Stimulated activated CD4-positive, alpha-beta T cell treated with anti-CD3 and anti-CD28 coated beads, Interleukin-15, amount 100 ng/mL, for 48 hours (primary cell): ENCODE results near the gene CAMK1D.
"Not testable (repeated sequence)": the region's sequence is repeated elsewhere in the genome, so short reads cannot be mapped to it uniquely, and the experiment has no call there.

ENCODE experiments used
- DNase-seq, 2 donors: peaks; one replicate each; pipeline ENCODE4 v3.0.0-alpha.2; 2020; ENCODE audit warnings: low read depth in 2 of 2

The CAMK1D gene

GRCh38 chr10:12720217-12720981, 371.1 kb downstream of the CAMK1D start:
- peak; percentile 20 to 53 for DNase-seq

DNA sequence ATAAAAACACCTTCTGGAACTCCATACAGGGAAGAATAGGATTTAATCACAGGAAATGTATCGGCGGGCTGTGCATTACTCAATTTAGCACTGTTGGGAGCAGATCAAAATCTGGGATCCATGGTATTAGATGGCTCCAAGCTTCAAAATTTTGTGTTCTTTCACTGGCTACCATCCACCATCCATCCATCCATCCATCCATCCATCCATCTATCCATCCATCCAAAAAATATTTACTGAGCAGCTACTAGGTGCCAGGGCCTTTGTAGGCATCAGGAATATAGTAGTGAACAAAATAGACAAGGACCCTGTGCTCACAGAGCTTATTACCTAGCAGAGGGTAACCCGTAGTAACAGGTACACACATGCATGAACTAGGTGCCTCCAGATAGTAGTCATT, 372.0 kb downstream of the CAMK1D start:
- DNase-seq = no peak

GRCh38 chr10:12723220-12723619, 373.9 kb downstream of the CAMK1D start:
- no peak for DNase-seq

DNA sequence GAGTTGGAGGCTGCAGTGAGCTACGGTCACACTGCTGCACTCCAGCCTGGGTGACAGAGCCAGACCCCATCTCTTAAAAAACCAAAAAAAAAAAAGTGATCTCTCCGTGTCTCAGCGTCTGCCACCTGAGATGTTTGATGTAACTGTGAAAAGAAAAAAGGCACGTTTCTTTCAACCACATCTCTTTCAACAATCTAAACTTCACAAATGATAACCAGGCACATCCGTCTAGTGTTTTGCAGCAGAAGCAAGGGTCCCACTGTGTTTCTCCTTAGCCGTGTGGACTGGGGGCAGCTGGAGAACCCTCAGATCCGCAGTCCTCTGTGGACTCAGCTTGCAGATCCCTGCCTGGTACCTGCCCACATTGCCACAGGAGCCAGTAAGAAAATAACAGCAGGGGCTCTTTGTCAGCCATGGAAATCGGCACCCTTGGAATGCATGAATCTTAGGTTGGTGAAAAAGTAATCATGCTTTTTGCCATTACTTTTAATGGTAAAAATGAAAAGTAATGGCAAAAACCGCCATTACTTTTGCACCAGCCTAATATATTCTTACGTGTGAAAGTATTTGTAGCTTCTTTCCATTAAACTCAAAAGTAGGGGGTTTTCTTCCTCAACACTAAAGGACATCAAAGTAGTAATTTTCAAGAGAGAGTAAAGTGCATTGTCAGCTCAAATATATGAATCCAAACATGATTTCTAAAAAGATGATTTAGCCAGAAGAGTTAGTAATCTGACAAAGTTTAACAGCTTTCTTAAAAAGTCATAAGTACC, 375.6 kb downstream of the CAMK1D start:
- DNase-seq = no peak

GRCh38 chr10:12725580-12725888, 376.2 kb downstream of the CAMK1D start:
- not testable (repeated sequence) for DNase-seq

DNA sequence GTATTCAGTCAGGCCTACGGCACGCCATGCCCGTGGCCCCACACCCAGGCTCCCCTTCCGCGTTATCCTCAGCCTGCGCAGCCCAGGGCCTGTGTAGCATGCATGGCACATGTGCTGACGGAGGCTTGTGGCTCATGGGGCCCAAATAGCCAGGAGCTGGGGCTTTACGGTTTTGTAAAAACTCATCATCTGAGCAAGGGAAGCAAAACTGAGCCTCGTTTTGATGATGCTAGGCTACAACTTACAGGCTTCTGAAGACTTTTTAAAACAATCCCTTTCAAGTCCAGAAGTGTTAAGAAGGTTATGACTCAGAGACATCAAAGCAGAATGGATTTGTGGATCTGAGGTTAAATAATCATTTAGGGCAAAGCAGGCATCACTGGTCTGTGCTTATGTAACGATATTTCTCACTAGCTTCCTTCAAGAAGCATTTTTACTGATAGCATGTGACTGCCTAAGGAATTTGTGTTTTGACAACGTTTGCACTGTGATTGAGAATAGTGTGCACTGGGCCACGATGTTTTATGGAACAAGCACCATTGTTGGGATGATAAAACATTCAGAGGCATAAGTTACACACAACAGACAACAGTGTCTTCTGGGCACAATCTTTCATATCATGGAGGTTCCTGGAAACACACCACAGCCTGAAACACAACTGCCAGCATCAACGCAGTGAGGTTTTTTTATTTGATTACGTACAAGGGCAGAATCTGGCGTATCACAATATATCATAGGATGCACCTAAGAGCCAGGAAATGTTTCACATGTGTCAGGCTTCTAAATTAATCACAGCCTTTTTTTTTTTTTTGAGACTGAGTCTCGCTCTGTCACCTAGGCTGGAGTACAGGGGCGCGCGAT, 377.9 kb downstream of the CAMK1D start:
- peak; percentile 32 to 35 for DNase-seq

DNA sequence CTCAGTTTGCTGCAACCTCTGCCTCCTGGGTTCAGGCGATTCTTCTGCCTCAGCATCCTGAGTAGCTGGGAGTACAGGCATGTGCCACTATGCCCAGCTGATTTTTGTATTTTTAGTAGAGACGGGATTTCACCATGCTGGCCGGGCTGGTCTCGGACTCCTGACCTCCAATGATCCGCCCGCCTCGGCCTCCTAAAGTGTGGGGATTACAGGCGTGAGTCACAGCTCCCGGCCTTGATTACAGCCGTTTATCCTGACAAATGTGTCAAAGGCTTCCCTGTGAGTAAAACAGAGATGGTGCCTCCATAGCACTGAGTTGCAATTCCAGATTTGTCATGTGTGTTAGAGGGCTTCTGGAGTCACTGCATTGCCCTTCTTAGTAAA, 378.5 kb downstream of the CAMK1D start:
- no peak for DNase-seq

DNA sequence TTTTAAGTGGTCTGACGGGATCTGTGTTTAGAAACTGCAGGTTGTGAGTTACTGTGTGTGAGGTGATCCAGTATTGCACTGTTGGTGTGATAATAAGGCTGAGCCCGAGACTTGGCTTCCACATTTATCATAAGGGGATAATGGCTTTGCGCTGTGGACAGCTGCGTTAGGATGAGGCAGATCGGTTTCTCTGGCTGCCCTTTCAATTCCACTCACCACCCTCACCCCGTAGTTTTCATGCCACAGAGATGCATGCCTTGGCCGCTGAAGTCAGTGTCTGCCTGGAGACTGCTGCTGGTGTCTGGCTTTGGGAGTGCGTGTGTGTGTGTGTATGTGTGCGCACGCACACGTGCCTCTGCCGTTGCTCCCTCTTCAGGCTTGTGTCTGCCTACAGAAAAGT, 379.1 kb downstream of the CAMK1D start:
- DNase-seq = no peak

DNA sequence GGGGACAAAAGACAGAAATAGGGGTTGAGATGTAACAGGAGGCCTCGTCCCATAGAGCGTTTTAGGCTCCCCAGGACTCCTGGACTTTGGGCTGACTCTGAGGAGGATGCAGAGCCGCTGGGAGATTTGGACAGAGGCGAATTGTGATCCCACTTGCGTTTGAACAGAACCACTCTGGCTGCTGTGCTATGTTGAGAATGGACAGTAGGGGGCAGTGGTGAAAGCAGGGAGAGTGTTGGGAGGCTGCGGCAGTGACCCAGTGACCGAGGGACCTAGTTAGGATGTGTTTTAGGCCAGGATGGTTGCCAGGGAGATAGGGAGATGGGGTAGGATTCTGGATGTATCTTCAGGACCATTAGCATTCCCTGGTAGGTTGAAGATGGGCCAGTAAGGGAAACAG, 380.5 kb downstream of the CAMK1D start:
- DNase-seq = peak in 1 of 2 donors; percentile 17

DNA sequence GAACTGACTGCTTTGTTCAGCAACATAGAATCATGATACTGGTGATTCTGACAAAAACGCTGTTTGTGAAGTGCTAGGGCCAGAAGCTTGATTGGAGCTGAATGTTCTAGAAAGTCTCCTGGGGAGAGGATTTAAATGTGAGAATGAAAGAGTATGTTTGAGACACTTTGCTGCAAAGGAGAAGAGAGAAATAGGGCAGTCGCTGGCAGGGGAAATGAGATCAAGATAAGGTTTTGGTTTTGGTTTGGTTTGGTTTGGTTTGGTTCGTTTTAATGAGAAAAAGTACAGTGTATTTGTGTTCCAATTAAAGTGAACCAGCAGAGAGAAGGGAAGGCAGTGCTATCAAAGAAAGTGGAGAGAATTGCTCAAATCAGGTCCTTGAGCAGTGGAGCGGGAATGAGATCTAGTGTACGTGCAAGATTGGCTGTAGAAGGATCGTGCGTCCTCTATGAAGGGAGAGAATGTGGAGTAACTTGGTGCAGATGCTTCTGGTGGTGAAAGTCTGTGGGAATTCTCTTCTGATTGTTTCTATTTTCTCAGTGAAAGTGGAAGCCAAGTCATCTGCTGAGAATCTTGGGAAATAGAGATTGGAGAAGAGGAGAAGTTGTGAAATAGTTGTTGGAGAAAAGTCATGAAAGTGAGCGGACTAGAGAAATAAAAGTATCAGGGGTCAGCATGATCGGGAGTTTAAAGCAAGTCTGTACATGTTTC, 381.6 kb downstream of the CAMK1D start:
- DNase-seq = no peak

DNA sequence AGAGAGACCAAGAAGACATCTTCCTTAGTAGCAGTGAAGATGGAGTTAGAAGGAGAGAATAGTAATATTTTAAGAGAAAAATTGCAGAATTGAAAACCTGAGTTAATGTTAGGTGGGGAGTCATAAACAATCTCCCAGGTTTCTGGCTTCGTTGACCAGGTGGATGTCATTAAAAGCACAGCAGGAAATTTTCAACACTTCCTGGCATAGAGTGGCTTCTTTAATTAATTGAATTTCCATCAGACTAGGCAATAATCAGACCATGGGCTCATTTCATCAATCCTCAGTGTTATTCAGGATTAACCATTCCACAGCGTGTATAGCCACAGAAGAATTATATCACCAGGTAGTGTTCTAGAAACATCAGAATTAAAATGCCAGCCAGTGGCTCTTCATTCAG, 383.9 kb downstream of the CAMK1D start:
- no peak for DNase-seq

DNA sequence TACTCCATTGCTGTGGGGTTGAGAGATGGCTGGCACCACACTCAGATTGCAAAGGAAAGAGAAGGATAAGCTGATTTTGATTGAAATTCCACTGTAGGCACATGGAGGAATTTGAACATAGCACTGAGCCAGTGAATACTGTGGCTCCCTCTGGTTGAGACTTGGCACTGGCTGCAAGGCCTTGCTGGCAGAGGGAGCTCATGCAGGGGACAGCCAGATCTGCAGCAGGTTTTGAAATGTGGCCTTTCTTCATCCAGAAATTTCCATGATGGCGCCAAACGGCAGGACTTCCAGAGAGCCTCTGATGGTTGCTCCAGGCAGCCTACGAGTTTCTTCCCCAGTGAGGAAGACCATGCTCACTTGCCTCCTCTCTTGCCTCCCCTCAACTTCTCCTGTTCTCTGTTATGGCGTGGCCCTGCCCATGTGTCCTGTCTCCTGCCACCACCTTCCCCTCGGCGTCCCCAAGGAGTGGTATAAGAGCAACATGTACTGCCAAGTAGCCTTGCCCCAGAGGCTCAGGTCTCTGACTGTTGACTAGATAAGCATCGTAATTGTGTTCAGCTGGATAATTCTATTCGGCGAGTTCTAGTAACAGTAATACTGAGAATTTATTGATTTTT, 386.6 kb downstream of the CAMK1D start:
- DNase-seq = no peak

DNA sequence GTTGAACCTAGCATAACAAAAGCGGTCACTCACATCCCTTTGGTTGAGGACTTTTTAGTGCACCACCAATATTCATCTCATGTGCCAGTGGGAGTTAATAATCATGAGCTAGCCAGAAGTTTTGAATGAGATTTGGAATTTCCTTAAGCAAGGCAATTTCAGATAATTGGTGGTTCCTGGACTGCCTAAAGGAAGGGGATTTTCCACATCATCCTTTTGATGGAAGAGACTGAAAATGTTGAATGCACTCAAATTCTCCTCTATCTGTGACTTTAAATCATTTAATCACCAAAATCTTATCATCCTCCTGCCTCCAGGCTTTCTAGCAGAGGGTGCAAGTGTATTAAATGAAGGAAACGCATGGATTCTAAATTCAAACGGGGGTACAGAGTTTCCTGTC, 391.5 kb downstream of the CAMK1D start:
- no peak for DNase-seq

GRCh38 chr10:12741360-12741804, 392.0 kb downstream of the CAMK1D start:
- DNase-seq = no peak

- no peak for DNase-seq
Observed at GRCh38 chr10:12742771-12743170, 393.4 kb downstream of the CAMK1D start.

GRCh38 chr10:12743466-12743865, 394.1 kb downstream of the CAMK1D start:
- not testable (repeated sequence) for DNase-seq

DNA sequence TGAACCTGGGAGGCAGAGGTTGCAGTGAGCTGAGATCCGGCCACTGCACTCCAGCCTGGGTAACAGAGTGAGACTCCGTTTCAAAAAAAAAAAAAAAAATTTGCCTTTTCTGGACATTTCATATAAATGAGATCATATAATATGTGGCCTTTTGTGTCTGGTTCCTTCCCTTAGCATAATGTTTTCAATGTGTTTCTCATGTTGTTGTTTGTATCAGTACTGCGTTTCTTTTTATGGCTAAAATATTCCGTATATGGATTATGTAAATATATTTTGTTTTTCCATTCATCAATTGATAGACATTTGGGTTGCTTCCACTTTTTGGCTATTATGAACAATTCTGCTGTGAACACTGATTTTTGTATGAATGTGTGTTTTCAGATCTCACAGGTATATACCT, 394.6 kb downstream of the CAMK1D start:
- DNase-seq = no peak

DNA sequence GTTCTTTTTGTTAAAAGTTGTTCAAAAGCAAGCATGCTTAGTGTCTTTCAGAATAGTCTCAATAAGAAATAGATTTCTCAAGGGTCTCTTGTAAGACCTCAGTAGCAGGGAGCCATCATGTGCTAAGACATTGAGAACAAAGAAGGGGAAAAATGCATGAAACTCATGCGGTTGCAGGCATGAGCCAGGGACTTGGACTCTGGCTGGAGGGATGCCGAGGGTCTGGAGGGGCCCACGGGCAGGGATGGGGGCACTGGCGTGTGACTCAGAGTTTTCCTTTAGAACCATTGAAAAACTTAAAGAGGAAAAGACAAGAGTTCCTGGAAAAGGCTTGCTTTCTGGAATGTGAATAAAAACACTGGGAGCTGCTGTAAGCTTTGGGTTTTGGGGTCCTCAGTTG, 398.8 kb downstream of the CAMK1D start:
- DNase-seq = no peak

DNA sequence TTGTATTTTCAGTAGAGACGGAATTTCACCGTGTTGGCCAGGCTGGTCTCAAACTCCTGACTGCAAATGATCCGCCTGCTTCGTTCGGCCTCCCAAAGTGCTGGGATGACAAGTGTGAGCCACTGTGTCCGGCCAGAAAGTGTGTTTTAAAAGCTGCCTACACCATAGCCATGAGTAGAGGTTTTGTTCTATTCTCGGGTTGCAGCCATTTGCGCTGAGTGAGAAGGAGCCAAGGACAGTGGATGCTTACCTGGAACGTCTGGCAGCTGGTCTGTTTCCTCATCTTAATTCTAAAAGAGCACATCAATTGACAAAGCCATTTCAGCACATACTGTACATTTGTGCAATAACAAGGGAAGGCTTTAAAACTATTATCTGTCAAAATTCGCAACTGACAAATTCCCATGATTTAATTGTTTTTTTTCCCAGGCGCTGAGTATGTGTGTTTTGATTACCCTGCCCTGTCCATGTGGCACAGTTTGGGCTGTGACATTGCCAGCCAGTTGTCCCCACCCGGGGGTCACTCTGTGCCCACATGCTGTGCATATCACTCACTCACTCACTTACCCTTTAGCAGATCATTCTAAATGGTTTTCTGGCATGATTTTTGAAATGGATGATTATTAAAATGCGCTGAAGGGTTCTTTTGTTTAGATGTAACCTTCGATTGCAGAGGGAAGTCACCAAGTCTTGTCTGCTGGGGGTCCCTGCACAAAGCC, 400.6 kb downstream of the CAMK1D start:
- DNase-seq = no peak

- no peak for DNase-seq
Observed at GRCh38 chr10:12750526-12751201, 401.3 kb downstream of the CAMK1D start.
